PFSK-1 (cell line): ENCODE data around the gene SMIM26.

Experiments
- FOXP2 ChIP-seq: optimal IDR thresholded peaks from 2 replicates; pipeline ENCODE3; 2011; ENCODE audit warnings: borderline replicate concordance, control low read depth, inconsistent platforms; ENCODE audit not compliant: insufficient read depth; ENCODE audit errors: extremely low read length, extremely low read depth
- POLR2AphosphoS5 ChIP-seq: IDR thresholded peaks from 2 replicates; pipeline ENCODE4 v1.6.1; 2012; ENCODE audit warnings: low read depth, mild to moderate bottlenecking, control low read depth, low read length, moderate library complexity
- SIN3A ChIP-seq: IDR thresholded peaks from 2 replicates; pipeline ENCODE4 v1.6.1; 2012; ENCODE audit warnings: mild to moderate bottlenecking, low read length, moderate library complexity, borderline replicate concordance; ENCODE audit not compliant: insufficient read depth
- TAF1 ChIP-seq: IDR thresholded peaks from 2 replicates; pipeline ENCODE4 v1.6.1; 2012; ENCODE audit warnings: low read length, control low read depth, borderline replicate concordance; ENCODE audit not compliant: insufficient read depth
- TF ChIP-seq, protein P1 (sequence below), 2 experiments: IDR thresholded peaks; 2 replicates each; pipeline versions ENCODE4 v1.6.1 to v1.8.0; 2011 to 2012; ENCODE audit warnings: low read depth in 2 of 2, low read length in 2 of 2, control low read depth in 1 of 2, inconsistent platforms in 1 of 2, mild to moderate bottlenecking in 1 of 2, moderate library complexity in 1 of 2; ENCODE audit not compliant: insufficient read depth in 1 of 2

SMIM26 gene

GRCh38 chr20:18587665-18588573, 20.7 kb downstream of the SMIM26 start, which contains the start of gene DTD1:
Gene DTD1 (plus strand): TSS chr20:18588054. CDS start chr20:18588073, 19 bp downstream.
- TF ChIP-seq, protein P1, sequence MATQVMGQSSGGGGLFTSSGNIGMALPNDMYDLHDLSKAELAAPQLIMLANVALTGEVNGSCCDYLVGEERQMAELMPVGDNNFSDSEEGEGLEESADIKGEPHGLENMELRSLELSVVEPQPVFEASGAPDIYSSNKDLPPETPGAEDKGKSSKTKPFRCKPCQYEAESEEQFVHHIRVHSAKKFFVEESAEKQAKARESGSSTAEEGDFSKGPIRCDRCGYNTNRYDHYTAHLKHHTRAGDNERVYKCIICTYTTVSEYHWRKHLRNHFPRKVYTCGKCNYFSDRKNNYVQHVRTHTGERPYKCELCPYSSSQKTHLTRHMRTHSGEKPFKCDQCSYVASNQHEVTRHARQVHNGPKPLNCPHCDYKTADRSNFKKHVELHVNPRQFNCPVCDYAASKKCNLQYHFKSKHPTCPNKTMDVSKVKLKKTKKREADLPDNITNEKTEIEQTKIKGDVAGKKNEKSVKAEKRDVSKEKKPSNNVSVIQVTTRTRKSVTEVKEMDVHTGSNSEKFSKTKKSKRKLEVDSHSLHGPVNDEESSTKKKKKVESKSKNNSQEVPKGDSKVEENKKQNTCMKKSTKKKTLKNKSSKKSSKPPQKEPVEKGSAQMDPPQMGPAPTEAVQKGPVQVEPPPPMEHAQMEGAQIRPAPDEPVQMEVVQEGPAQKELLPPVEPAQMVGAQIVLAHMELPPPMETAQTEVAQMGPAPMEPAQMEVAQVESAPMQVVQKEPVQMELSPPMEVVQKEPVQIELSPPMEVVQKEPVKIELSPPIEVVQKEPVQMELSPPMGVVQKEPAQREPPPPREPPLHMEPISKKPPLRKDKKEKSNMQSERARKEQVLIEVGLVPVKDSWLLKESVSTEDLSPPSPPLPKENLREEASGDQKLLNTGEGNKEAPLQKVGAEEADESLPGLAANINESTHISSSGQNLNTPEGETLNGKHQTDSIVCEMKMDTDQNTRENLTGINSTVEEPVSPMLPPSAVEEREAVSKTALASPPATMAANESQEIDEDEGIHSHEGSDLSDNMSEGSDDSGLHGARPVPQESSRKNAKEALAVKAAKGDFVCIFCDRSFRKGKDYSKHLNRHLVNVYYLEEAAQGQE (IDR thresholded peaks at IDR 0.05; ENCODE audit: insufficient read depth in 1 of 2, low read depth in 2 of 2, low read length in 2 of 2) = no peak
- TF ChIP-seq POLR2AphosphoS5 (peak; percentile 52; the same call in 1 of the 2 replicates), TAF1 (peak; percentile 7; the same call in 1 of the 2 replicates), SIN3A (no peak), FOXP2 (peak; percentile 78)

DNA sequence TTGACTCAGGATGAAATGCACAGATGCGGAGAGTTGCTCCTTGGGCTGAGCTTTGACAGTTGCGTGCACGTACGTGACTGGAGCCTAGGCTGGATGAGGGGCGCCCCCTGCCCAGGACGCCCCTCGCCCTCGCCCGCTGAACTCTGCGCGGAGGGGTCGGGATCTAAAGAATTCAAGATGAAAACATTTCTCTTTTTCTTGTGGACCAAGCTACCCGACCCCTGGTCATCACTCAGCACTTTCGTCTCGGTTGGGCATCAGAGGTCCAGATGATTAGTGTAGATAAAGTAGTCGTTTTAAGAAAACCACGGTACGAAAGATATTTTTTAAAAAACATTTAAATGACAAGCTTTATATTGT, 21.3 kb downstream of the SMIM26 start:
- no peak for TF ChIP-seq POLR2AphosphoS5
- no peak for TF ChIP-seq TAF1
- no peak for TF ChIP-seq SIN3A
- TF ChIP-seq, protein P1 (IDR thresholded peaks at IDR 0.05; ENCODE audit: insufficient read depth in 1 of 2, low read depth in 2 of 2, low read length in 2 of 2) = no peak
- no peak for TF ChIP-seq FOXP2

DNA sequence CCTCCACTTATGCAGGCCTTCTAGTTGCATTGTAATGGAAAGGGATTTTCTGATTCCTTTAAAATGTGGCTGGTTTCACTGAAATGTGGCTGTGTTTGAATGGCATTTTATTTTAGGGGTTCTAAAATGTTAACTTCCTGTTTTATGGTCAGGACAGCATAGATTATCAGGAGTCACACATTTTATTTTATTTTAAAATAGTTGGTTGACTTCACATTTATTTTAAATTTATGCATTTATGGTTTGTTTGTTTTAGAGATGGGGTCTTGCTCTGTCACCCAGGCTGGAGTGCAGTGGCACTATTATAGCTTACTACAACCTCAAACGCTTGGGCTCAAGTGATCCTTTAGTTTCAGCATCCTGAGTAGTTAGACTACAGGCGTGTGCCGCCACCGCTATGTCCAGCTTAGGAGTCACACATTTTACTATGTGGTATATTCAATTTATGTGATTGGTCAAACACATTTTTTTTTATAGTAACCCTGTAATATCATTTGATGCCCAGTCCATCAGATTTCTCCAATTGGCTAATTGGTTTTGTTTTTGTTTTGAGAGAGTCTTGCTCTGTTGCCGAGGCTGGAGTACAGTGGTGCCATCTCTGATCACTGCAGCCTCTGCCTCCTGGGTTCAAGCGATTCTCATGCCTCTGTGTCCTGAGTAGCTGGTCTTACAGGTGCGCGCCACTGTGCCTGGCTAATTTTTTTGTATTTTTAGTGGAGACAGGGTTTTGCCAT, 22.9 kb downstream of the SMIM26 start:
- TF ChIP-seq SIN3A (no peak), FOXP2 (no peak), POLR2AphosphoS5 (no peak), TAF1 (no peak)
- TF ChIP-seq, protein P1 (IDR thresholded peaks at IDR 0.05; ENCODE audit: insufficient read depth in 1 of 2, low read depth in 2 of 2, low read length in 2 of 2) = no peak

- TF ChIP-seq POLR2AphosphoS5 = no peak
- TF ChIP-seq, protein P1 (IDR thresholded peaks at IDR 0.05; ENCODE audit: insufficient read depth in 1 of 2, low read depth in 2 of 2, low read length in 2 of 2) = no peak
- TF ChIP-seq TAF1 = no peak
- TF ChIP-seq FOXP2 = no peak
Measured at GRCh38 chr20:18596270-18596669, 29.0 kb downstream of the SMIM26 start.
